ENCODE data around the gene GID4.

The GID4 gene

DNA sequence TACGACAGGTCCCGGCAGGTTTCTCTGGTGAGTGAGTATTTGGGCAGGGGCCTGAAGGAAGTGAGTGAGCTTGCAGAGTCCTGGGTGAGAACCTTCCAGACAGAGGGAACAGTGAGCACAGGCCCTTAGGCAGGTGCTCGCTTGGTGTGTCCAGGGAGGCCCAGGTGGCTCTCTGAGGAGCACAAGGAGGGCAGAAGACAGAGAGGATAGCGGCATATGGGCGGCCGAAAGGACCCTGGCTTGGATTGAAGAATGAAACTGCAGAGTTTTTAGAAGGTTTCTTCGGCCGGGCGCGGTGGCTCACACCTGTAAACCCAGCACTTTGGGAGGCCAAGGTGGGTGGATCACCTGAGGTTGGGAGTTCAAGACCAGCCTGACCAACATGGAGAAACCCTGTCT lies 55.2 kb downstream of the GID4 start:
- no peak overlapping the region for H3K27ac Mint-ChIP-seq (ENCODE audit: low read depth)
- H3K27me3 Mint-ChIP-seq = no peaks in the 10 kb centered on the region
- H3K36me3 Mint-ChIP-seq (ENCODE audit: insufficient read depth) = peaks cover 43% of the 10 kb centered on the region
- no peak for DNase-seq (ENCODE audit: low spot score in 2 of 2)
- ATAC-seq (replicated peaks; ENCODE audit: extremely low read depth, poor library complexity, severe bottlenecking) = no peak
- H3K4me1 Mint-ChIP-seq = peaks cover 24% of the 10 kb centered on the region
- H3K9me3 Mint-ChIP-seq = no peaks in the 10 kb centered on the region
- H3K4me3 Mint-ChIP-seq = no peak overlapping the region

DNA sequence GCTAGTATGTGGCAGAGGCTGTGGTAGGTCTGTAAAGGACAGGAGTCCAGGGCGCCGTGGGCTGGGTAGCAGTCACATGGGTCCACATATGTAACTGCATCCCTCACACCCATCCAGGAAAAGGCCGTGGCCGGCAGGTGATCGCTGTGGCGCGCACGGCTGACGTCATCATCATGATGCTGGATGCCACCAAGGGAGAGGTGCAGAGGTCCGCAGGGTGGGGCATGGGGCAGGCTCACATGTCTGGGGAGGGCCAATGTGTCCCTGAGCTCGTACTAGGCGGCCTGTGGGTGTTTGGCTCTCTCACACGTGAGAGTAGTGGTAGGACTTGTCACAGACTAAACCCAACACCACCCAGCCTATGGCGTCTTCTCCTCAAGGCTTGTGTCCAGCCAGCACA lies 60.3 kb downstream of the GID4 start:
- no peak for ATAC-seq (replicated peaks; ENCODE audit: extremely low read depth, poor library complexity, severe bottlenecking)
- peaks cover 33% of the 10 kb centered on the region for H3K36me3 Mint-ChIP-seq (ENCODE audit: insufficient read depth)

DNA sequence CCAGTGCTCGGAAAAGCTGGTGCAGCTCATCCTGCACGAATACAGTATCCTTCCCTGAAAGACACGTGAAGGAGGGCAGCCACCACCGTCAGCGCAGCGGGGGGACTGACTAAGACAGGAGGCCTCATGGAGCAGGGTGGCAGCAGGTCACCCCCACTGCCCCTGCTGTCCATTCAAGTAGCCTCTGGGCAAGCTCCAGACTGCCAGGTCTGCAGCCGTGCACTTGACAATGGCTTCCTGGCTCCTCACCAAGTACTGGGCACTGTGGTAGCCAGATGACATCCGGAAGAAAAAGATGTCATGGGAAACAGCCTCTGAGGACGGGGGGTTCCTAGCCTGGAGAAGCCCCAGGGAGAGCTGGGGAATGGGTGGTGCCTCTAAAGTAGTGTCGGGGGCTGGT lies 61.4 kb downstream of the GID4 start:
- H3K27ac Mint-ChIP-seq (ENCODE audit: low read depth) = no peak overlapping the region
- no peaks in the 10 kb centered on the region for H3K27me3 Mint-ChIP-seq
- peaks cover 8% of the 10 kb centered on the region for H3K4me1 Mint-ChIP-seq
- ATAC-seq (replicated peaks; ENCODE audit: extremely low read depth, poor library complexity, severe bottlenecking) (no peak), DNase-seq (ENCODE audit: low spot score in 2 of 2) (no peak)
- no peaks in the 10 kb centered on the region for H3K9me3 Mint-ChIP-seq
- H3K36me3 Mint-ChIP-seq (ENCODE audit: insufficient read depth) = peaks cover 27% of the 10 kb centered on the region
- H3K4me3 Mint-ChIP-seq = no peak overlapping the region

More for the DNA sequence above, 60.3 kb downstream of the GID4 start:
- no peaks in the 10 kb centered on the region for H3K27me3 Mint-ChIP-seq
- peaks cover 8% of the 10 kb centered on the region for H3K4me1 Mint-ChIP-seq
- no peak overlapping the region for H3K4me3 Mint-ChIP-seq
- no peak for DNase-seq (ENCODE audit: low spot score in 2 of 2)
- H3K27ac Mint-ChIP-seq (ENCODE audit: low read depth) = no peak overlapping the region
- no peaks in the 10 kb centered on the region for H3K9me3 Mint-ChIP-seq

DNA sequence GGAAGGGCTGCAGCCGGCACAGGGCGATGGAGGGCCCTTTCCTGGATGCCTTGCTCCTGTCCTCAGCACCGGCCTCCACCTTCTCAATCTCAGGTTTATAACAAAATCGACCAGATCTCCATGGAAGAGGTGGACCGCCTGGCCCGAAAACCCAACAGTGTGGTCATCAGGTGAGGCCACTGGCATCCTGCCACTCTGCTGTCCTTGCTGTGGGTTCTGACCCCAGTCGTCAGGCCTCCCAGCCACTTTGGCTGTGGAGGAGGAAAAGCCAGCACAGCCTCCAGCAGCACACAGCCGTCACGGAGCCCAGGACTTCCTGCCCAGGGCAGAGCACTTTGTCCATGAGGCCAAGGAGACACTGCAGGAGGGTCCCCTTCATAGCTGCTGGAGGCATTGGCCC lies 62.6 kb downstream of the GID4 start:
- Mint-ChIP-seq H3K4me1 (no peaks in the 10 kb centered on the region), H3K36me3 (ENCODE audit: insufficient read depth) (peaks cover 16% of the 10 kb centered on the region), H3K9me3 (no peaks in the 10 kb centered on the region), H3K4me3 (no peak overlapping the region), H3K27ac (ENCODE audit: low read depth) (no peak overlapping the region), H3K27me3 (no peaks in the 10 kb centered on the region)
- ATAC-seq (replicated peaks; ENCODE audit: extremely low read depth, poor library complexity, severe bottlenecking) (no peak), DNase-seq (ENCODE audit: low spot score in 2 of 2) (no peak)

DNA sequence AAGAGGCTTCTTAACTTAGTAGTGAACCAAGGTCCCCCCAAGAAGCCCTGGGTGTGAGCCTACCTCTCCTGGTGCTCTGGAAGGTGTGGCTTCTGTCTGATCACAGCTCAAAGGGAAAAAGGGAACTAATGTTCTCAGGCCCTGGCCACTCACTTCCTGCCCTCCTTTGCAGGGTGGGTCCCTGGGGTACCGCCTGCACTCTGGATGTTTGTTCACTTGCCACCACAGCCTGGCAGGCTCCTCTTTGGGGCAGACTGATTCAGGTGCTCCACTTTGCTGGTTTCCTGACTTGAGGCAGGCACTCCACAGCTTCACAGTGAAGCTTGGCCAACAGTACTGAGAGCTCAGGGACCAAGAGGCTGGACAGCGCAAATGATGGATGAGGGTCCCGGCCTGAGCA lies 63.4 kb downstream of the GID4 start:
- peak overlapping the region; percentile 60 for H3K27ac Mint-ChIP-seq (ENCODE audit: low read depth)
- DNase-seq (ENCODE audit: low spot score in 2 of 2) (no peak), ATAC-seq (replicated peaks; ENCODE audit: extremely low read depth, poor library complexity, severe bottlenecking) (no peak)
- H3K27me3 Mint-ChIP-seq = no peaks in the 10 kb centered on the region
- H3K4me3 Mint-ChIP-seq = no peak overlapping the region
- H3K9me3 Mint-ChIP-seq = no peaks in the 10 kb centered on the region
- H3K36me3 Mint-ChIP-seq (ENCODE audit: insufficient read depth) = peaks cover 14% of the 10 kb centered on the region
- no peaks in the 10 kb centered on the region for H3K4me1 Mint-ChIP-seq

DNA sequence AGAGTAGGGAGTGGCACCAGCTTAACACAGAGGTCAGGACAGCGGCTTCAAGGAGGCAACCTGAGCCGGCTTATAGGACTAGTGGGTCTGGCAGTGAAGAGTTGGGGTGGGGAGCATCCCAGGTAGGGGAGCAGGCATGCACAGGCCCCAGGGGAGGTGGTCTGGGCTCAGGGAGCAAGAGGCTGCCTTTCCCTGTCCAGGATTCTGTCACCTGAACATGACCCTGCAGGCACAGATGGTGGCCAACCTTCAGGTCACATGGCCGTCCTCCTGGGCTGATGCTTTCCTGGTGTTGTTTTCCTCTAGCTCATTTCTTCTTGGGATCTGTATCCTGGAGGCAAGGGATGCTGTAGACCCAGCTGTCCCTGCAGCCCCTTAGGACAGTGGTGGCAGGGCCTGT lies 65.8 kb downstream of the GID4 start:
- no peak for ATAC-seq (replicated peaks; ENCODE audit: extremely low read depth, poor library complexity, severe bottlenecking)
- peaks cover 14% of the 10 kb centered on the region for H3K36me3 Mint-ChIP-seq (ENCODE audit: insufficient read depth)
- peak overlapping the region; percentile 29 for H3K27ac Mint-ChIP-seq (ENCODE audit: low read depth)
- no peak for DNase-seq (ENCODE audit: low spot score in 2 of 2)
- H3K4me1 Mint-ChIP-seq = peaks cover 4% of the 10 kb centered on the region
- H3K27me3 Mint-ChIP-seq = no peaks in the 10 kb centered on the region
- H3K9me3 Mint-ChIP-seq = no peaks in the 10 kb centered on the region
- no peak overlapping the region for H3K4me3 Mint-ChIP-seq

DNA sequence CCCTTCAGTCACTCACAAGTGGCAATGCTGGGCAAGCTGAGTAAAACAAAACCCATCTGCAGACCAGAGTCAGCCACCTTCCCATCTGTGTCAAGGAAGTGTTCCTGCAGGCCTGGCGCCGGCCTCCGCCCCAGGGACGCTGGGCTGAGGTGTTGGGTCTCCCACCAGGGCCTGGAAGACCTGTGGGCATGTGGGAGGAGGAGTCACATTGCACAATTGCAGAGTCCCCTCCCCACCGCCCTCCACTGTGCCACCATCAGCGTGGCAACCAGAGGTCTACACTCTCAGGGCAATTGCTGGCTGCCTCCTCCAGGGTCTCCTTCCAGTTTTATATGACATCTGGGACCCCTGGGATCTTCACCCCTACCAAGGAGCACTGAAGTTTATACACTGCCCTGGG lies 66.4 kb downstream of the GID4 start:
- no peak for DNase-seq (ENCODE audit: low spot score in 2 of 2)
- no peaks in the 10 kb centered on the region for H3K27me3 Mint-ChIP-seq
- H3K27ac Mint-ChIP-seq (ENCODE audit: low read depth) = no peak overlapping the region
- peaks cover 10% of the 10 kb centered on the region for H3K36me3 Mint-ChIP-seq (ENCODE audit: insufficient read depth)
- H3K9me3 Mint-ChIP-seq = no peaks in the 10 kb centered on the region
- H3K4me3 Mint-ChIP-seq = no peak overlapping the region
- H3K4me1 Mint-ChIP-seq = peaks cover 4% of the 10 kb centered on the region
- no peak for ATAC-seq (replicated peaks; ENCODE audit: extremely low read depth, poor library complexity, severe bottlenecking)

DNA sequence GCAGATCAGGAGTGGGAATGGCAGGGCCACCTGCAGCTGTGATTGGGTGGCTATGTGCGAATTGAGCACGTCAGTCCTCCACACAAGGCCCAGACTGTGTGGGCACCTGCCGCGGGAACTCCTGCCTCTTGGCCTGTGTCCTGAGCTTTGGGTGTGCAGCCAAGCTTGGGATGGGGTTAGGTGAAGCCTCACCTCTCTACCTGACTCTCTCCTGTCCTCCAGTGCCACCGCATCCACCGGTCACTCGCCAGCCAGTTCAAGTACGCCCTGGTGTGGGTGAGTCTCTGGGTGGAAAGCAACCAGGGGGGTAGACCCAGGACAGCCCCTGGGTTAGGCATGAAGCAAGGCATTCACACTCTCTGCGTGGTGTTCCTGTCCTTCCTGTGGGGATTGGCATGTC lies 67.0 kb downstream of the GID4 start:
- H3K36me3 Mint-ChIP-seq (ENCODE audit: insufficient read depth) = peaks cover 10% of the 10 kb centered on the region
- H3K9me3 Mint-ChIP-seq = no peaks in the 10 kb centered on the region
- no peak for ATAC-seq (replicated peaks; ENCODE audit: extremely low read depth, poor library complexity, severe bottlenecking)
- no peak for DNase-seq (ENCODE audit: low spot score in 2 of 2)
- H3K27me3 Mint-ChIP-seq = no peaks in the 10 kb centered on the region
- H3K4me1 Mint-ChIP-seq = peaks cover 4% of the 10 kb centered on the region
- no peak overlapping the region for H3K27ac Mint-ChIP-seq (ENCODE audit: low read depth)
- no peak overlapping the region for H3K4me3 Mint-ChIP-seq

DNA sequence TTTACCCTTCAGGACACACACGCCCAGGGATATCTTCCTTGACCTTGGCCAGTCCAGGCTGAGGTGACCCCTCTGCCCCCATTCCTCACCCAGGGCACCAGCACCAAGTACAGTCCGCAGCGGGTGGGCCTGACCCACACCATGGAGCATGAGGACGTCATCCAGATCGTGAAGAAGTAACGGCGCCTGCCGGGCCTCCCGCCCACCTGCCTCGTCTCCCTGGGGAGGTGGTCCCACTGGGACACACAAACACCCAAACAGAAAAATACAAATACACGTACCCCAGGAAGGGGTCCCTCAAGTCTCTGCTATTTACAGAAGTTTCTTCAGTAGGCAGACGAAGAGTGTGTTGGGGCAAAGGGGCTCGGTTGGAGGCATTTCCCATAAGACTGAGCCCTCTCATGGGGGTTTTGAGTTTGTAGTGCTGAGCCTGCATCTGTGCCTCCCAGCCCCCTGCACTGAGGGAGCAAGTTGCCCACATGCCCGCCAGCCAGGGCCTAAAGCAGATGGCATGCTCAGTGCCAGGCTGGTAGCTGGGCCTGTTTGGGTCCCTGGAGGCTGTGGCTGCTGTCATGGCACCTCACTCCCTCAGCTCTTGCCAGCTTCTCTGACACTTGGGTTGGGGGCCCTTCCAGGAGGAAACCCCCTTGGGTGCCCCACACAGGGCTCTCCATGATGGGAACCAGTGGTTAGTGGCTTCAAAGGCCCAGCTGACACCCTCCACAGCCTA lies 68.0 kb downstream of the GID4 start:
- no peaks in the 10 kb centered on the region for H3K27me3 Mint-ChIP-seq
- peaks cover 7% of the 10 kb centered on the region for H3K36me3 Mint-ChIP-seq (ENCODE audit: insufficient read depth)
- peaks cover 4% of the 10 kb centered on the region for H3K4me1 Mint-ChIP-seq
- H3K9me3 Mint-ChIP-seq = no peaks in the 10 kb centered on the region
- no peak overlapping the region for H3K27ac Mint-ChIP-seq (ENCODE audit: low read depth)
- no peak for ATAC-seq (replicated peaks; ENCODE audit: extremely low read depth, poor library complexity, severe bottlenecking)
- DNase-seq (ENCODE audit: low spot score in 2 of 2) = no peak
- H3K4me3 Mint-ChIP-seq = no peak overlapping the region

DNA sequence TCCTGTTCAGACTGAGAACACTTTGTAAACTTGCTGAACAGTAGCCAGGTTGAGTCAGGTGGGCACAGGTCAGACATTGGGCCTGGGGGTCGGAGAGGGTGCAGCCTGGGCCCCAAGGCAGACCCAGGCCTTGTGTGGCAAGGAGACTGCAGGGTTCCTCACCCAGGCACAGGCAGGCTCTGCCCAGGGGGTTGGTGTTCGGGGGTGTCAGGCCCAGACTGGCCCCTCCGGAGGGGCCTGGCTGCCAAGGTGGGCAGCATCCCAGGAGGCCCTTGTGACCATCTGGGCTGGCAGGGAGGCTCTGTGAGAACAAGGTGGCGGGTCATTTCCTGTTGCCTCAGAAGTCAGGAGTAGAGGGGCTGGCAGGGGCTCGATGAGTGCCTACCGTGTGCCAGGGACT lies 68.8 kb downstream of the GID4 start:
- H3K4me1 Mint-ChIP-seq = peaks cover 4% of the 10 kb centered on the region
- peaks cover 7% of the 10 kb centered on the region for H3K36me3 Mint-ChIP-seq (ENCODE audit: insufficient read depth)
- ATAC-seq (replicated peaks; ENCODE audit: extremely low read depth, poor library complexity, severe bottlenecking) (no peak), DNase-seq (ENCODE audit: low spot score in 2 of 2) (no peak)
- H3K4me3 Mint-ChIP-seq = no peak overlapping the region
- no peaks in the 10 kb centered on the region for H3K27me3 Mint-ChIP-seq
- H3K27ac Mint-ChIP-seq (ENCODE audit: low read depth) = peak overlapping the region; percentile 67
- H3K9me3 Mint-ChIP-seq = no peaks in the 10 kb centered on the region

DNA sequence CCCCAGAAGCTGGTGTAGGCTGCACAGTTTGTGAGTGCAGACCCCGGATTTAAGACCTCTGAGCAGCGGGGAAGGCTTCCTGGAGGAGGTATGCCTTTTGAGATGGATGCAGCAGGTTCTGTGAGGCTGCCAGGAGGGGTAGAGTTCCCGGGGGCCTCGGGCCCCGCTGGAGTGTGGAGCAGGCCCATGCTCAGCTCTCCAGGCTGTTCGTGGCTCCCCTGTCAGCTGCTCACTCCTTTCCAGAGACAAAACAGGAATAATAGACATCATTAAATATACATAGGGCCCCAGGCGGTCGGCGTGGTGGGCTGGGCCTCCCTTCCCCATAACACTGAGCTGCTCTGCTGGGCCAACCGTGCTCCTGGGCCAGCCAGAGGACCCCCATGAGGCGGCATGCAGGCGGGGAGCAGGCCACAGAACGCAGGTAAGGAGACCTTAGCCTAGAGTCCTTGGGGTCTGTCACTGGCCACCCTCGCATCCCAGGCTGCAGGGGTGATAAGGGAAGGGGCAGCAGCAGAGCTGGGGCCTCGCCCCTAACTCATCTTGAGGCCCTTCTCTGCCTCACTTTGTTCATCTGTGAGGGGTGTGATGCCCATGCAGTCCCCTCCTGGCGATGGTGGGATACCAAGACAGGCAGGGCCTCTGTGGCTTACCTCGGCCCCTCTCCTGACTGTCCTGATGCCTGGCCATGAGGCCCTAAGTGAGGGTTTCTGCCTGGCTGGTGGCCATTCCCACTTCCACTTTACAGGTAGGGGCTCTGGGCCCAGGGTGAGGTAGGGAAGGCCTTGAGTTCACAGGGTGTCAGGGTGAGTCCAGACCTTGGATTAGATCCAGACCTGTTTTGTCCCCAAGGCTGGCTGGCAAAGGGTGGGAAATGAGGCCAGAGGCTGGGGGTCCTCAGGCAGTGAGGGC lies 69.4 kb downstream of the GID4 start, which contains the start of gene MYO15A:
TSS of gene MYO15A (plus strand) at position 356 of the 912 bp plus-strand sequence. CDS start 10,045 bp downstream, outside the sequence.
- no peaks in the 10 kb centered on the region for H3K9me3 Mint-ChIP-seq
- peaks cover 7% of the 10 kb centered on the region for H3K36me3 Mint-ChIP-seq (ENCODE audit: insufficient read depth)
- no peaks in the 10 kb centered on the region for H3K27me3 Mint-ChIP-seq
- peak within 1 kb of the TSS; percentile 67 for H3K27ac Mint-ChIP-seq (ENCODE audit: low read depth)
- H3K4me3 Mint-ChIP-seq = no peak within 1 kb of the TSS
- peaks cover 4% of the 10 kb centered on the region for H3K4me1 Mint-ChIP-seq
- DNase-seq (ENCODE audit: low spot score in 2 of 2) = no peak
- ATAC-seq (replicated peaks; ENCODE audit: extremely low read depth, poor library complexity, severe bottlenecking) = no peak

DNA sequence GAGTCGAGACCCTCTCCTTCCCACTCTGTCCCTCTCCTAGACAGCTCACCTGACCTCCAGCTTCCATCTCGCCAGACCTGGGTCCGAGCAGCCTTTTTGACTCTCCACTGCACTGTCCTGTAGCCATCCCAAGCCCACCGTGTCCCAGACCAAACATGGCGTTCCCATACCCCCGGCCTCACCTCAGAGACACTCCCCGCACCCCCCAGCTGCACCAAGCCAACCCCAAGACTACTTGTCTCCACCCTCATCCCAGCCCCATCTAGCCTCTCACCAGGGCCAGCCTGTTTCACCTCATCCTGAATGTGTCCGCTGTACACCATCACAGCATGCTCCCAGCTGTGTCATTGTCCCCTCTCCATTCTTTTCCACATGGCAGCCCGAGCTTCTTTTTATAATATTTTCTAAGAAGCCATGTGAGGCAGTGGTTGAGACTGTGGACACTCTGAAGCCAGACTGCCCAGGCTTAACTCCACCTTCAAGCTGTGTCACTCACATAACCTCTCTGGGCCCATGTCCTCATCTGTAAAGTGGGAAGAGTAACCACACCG lies 70.8 kb downstream of the GID4 start:
- no peaks in the 10 kb centered on the region for H3K27me3 Mint-ChIP-seq
- ATAC-seq (replicated peaks; ENCODE audit: extremely low read depth, poor library complexity, severe bottlenecking) (no peak), DNase-seq (ENCODE audit: low spot score in 2 of 2) (no peak)
- H3K4me1 Mint-ChIP-seq = peaks cover 4% of the 10 kb centered on the region
- H3K4me3 Mint-ChIP-seq = no peak overlapping the region
- H3K36me3 Mint-ChIP-seq (ENCODE audit: insufficient read depth) = peaks cover 5% of the 10 kb centered on the region
- no peak overlapping the region for H3K27ac Mint-ChIP-seq (ENCODE audit: low read depth)
- no peaks in the 10 kb centered on the region for H3K9me3 Mint-ChIP-seq
